Non-pigmented ciliary epithelial cell (primary cell): ENCODE results near the gene TGM3.
"Not testable (repeated sequence)": the region's sequence is repeated elsewhere in the genome, so short reads cannot be mapped to it uniquely, and the experiment has no call there.

Experiments used
- DNase-seq: peaks from one replicate; pipeline ENCODE4 v3.0.0-alpha.2; 2010; ENCODE audit warnings: low read depth

Gene TGM3, protein sequence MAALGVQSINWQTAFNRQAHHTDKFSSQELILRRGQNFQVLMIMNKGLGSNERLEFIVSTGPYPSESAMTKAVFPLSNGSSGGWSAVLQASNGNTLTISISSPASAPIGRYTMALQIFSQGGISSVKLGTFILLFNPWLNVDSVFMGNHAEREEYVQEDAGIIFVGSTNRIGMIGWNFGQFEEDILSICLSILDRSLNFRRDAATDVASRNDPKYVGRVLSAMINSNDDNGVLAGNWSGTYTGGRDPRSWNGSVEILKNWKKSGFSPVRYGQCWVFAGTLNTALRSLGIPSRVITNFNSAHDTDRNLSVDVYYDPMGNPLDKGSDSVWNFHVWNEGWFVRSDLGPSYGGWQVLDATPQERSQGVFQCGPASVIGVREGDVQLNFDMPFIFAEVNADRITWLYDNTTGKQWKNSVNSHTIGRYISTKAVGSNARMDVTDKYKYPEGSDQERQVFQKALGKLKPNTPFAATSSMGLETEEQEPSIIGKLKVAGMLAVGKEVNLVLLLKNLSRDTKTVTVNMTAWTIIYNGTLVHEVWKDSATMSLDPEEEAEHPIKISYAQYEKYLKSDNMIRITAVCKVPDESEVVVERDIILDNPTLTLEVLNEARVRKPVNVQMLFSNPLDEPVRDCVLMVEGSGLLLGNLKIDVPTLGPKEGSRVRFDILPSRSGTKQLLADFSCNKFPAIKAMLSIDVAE

DNA sequence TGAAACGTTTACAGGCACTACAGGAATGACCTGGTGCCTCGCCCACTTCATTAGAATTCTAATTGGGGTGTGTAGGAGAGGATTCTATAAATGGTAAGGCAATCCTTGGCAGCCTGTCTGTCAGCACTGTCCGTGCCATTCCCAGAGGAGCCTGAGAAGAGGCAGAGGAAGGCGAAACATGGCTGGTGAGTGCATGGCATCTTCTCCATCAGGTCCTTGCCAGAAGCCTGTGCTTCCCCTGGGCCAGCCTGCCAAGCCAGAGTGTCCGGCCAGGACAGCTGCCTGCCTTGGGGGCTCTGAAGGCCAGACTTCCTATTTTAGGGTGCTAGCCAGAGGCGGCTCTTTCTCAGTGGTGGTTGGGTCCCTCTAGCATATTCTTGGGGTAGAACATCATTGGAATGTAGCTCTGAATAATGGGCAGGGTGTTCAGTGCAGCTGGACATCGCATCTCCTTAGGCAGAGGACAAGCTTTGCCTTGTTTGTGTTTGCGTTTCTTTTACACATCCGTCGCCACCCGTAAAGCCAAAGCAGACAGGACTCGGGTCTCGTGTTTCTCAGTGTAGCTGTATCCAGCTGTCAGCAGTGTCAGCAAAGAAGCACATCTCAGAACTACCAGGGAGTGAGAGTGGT is at the start of gene TGM3:
TSS of gene TGM3 (plus strand) at position 116 of the 630 bp plus-strand sequence. CDS start at position 179, 63 bp downstream.
- no peak for DNase-seq

DNA sequence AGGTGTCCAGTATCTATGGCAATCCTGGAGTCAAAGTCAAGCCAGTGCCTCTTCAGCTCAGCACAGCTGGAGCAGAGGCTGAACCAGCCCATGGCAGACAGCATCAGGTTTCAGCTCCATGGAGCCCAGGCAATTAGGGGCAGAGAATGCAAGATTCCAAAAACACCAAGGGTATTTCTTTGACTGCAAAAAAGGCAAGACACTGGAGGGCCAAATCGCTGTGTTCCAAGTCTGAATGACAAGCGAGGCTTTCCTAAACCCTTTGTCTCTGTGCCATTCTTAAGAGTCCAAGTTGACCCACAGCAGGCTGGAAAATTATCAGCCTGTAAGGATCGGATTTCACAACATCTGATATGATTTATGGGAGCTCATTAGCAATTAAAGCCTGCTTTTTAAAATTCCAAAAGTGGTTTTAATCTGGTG is 49.7 kb upstream of the TGM3 start:
- DNase-seq, result no peak

- no peak for DNase-seq
Measured at GRCh38 chr20:2248837-2249236, 47.0 kb upstream of the TGM3 start.

DNA sequence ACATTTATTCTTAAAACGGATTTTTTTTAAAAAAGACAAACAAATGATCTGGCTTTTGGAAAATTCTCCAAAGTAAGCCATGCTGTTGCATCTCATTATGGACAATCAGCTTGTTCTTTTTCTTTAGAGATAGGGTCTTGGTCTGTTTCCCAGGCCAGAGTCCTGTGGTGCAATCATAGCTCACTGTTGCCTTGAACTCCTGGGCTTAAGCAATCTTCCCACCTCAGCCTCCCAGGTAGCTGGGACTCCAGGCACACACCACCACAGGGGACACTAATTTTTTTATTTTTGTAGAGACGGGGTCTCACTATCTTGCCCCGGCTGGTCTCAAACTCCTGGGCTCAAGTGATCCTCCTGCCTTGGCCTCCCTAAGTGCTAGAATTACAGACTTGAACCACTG is 45.9 kb upstream of the TGM3 start:
- no peak for DNase-seq

DNA sequence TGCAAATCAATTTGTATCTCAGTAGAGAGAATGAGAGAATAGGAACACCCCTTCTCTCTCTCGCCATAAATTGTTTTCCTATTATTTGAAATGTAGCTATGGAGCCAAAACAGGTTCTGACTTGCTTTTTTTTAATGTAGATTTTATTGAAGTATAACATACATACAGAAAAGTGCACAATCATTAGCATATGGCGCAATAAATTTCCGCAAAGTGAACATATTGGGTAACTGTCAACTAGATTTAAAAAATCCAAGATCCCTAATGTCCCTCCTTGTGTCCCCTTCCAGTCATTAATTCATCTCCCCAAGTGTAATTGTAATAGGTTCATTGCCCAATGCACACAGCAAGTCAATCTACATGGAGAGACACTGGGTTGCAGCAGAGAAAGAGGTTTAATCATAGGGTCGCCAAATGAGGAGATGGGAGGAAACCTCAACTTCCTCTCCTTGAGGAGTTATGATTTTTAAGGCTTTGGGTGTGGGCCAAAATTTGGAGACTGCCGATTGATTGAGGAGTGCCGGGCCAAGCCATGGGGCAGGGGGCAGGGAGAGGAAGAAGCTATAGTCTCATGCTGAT is 43.3 kb upstream of the TGM3 start:
- no peak for DNase-seq

DNA sequence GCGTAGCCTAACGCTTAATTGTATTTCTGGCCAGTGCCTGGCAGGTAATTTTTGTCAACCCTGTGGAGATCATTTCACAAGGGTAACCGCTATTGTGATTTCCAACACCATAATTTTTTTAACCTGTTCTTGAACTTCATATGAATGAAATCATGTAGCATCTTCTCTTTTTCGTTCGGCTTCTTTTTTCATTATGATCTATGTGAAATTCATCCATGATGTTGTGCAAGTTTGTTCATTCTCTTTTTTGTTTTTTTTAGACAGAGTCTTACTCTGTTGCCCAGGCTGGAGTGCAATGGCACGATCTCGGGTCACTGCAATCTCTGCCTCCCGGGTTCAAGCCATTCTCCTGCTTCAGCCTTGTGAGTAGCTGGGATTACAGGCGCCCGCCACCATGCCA is 42.5 kb upstream of the TGM3 start:
- no peak for DNase-seq

- DNase-seq, result no peak
Measured at GRCh38 chr20:2254333-2254732, 41.5 kb upstream of the TGM3 start.

DNA sequence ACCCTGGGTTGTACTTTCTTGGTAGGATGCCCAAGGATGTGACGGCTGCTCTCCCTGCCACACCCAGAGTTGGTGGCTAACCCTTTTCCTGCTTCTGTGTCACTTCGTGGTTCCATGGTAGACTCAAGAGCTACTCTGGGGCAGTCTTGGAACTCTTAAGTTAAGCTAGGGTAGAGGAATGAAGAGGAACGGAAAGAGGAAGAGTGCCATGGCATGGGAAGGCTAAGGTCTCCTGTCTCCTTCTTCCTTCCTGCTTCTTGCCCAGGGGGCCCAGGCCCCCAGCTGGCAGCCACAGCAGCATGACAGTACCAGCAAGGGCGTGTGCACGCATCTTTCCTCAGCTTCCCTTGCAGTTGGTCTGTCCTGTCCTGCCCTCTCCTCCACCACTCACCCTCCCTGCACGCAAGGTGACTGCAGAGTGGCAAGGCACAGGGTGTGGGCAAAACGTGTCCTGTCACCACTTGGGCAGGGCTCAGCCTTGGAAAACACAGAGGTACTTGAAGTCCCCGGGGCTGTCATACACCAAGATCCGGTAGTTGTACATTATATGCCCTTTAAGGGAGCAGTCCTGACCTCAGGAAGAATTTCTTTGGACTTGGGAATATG is 39.8 kb upstream of the TGM3 start:
- DNase-seq, result no peak

- DNase-seq, result no peak
Measured at GRCh38 chr20:2259731-2260130, 36.1 kb upstream of the TGM3 start.

DNA sequence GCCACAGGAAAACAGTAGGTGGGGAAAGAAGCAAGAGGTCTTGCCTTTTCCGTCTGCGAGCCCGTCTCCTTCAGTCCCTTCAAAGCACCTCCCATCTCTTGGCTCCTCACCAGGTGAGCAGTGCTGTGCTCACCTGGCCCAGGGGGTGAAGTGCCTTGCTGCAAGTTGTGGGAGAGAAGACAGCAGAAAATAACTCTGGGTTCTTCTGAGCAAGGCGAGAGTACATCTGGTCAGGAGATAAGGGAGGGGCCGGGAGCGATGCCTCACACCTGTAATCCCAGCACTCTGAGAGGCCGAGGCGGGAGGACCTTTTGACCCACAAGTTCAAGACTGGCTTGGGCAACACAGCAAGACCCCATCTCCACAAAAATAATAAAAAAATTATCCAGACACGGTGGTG is 35.6 kb upstream of the TGM3 start:
- DNase-seq, result no peak

GRCh38 chr20:2261046-2261485 is 34.7 kb upstream of the TGM3 start:
- DNase-seq, result no peak

DNA sequence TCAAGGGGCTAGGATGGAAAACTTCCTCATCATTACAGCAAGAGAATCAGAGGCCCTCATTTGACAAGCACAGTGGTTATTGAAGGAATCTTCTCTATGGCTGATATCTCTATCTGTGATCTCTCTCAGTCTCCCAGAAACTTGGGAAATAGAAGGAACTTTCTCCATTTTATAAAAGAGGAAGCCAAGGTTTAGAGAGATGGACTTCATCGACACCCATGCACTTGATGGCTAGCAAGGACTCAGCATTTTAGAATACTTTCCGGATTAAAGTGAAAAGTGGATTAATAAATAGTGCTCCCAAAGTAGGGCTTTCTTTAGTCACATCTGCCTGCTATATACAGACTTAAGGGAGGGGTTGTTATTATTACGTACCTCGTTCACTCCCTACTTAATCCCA is 34.2 kb upstream of the TGM3 start:
- no peak for DNase-seq

- no peak for DNase-seq
Measured at GRCh38 chr20:2264118-2264517, 31.7 kb upstream of the TGM3 start.

GRCh38 chr20:2264621-2265374 is 31.0 kb upstream of the TGM3 start:
- DNase-seq, result not testable (repeated sequence)

GRCh38 chr20:2273634-2274302 is 22.0 kb upstream of the TGM3 start:
- no peak for DNase-seq

- no peak for DNase-seq
Measured at GRCh38 chr20:2276015-2276414, 19.8 kb upstream of the TGM3 start.

DNA sequence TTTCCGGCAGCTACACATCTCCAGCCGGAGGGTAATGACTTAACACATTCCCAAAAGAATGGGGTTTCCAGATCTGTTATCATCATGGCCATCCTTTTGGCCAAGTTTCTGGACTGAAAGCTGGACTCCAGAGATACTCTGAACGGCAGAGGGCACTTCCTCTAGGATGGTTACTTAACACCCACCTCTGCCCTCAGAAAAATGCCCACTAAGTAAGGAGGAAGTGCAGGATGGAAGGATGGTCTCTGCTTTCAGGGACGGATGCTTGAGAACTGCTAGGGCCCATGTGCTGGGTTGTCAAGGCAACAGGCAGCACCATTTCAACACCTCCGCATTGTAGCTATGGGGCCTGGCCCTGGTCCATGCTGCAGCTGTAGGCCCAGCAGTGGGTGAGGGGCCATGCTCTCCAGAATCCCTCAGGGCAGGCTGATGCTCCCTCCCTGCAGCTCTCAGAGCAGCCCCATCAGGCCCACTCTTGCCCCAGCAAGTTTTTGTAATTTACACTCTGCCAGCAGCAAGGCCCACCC is 16.5 kb upstream of the TGM3 start:
- no peak for DNase-seq

DNA sequence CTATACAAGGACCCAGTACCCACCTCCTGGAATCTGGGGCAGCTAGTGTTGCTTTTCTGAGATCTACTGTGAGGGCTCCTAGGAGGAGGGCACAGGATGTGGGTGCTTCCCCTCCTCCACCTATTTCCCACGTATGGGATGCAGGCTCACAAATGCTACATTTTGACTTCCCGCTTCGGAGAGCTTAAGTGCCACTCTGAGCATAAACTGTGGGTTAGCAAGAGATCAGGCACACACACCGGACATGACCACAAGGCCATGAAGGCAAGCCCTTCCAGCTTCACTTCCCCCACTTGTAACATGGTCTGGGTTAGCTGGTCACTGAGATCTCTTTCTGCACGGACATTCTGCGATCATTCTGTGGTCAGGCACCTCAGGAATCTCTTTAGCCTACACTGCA is 15.7 kb upstream of the TGM3 start:
- no peak for DNase-seq

DNA sequence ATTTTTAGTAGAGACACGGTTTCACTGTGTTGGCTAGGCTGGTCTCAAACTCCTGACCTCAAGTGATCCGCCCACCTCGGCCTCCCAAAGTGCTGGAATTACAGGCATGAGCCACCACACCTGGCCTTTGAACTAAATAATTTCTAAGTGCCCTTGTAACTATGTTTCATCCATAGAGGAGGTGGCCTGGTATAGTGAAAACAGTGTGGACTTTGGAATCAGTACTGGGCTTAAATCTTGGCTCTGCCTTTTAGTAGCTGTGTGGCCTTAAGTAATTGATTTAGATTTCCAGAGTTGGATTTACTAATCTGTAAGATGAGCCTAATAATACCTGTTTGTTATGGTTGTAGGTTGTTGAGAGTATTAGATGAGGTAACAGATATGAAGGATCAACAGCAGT is 14.2 kb upstream of the TGM3 start:
- no peak for DNase-seq

GRCh38 chr20:2282181-2282580 is 13.6 kb upstream of the TGM3 start:
- DNase-seq, result no peak
